NCI-H1105 (cell line): ENCODE data around the gene THADA.

Experiments
- DNase-seq: peaks from one replicate; lab custom pipeline; 2025; lab: John Stamatoyannopoulos, UW

Gene THADA

GRCh38 chr2:43438858-43439655 is 156.8 kb downstream of the THADA start:
- DNase-seq: no peak

GRCh38 chr2:43438342-43438741 is 157.5 kb downstream of the THADA start:
- no peak for DNase-seq

GRCh38 chr2:43437363-43437762 is 158.5 kb downstream of the THADA start:
- DNase-seq: no peak

GRCh38 chr2:43436431-43436830 is 159.4 kb downstream of the THADA start:
- DNase-seq: no peak

- DNase-seq: no peak
These were observed 160.1 kb downstream of the THADA start for GRCh38 chr2:43435746-43436145.

GRCh38 chr2:43430489-43430888 is 165.3 kb downstream of the THADA start:
- no peak for DNase-seq

GRCh38 chr2:43429369-43429768 is 166.5 kb downstream of the THADA start:
- no peak for DNase-seq

GRCh38 chr2:43427032-43427424 is 168.8 kb downstream of the THADA start:
- no peak for DNase-seq

GRCh38 chr2:43426305-43427031 is 169.4 kb downstream of the THADA start:
- no peak for DNase-seq

- DNase-seq: no peak
These were observed 170.2 kb downstream of the THADA start for GRCh38 chr2:43425659-43426058.

GRCh38 chr2:43424262-43425207 is 171.3 kb downstream of the THADA start:
- no peak for DNase-seq

GRCh38 chr2:43423941-43424261 is 171.9 kb downstream of the THADA start:
- no peak for DNase-seq

- no peak for DNase-seq
These were observed 174.6 kb downstream of the THADA start for GRCh38 chr2:43421194-43421593.

- DNase-seq: no peak
These were observed 175.4 kb downstream of the THADA start for GRCh38 chr2:43420389-43420801.

- DNase-seq: no peak
These were observed 176.0 kb downstream of the THADA start for GRCh38 chr2:43419876-43420275.

GRCh38 chr2:43419243-43419642 is 176.6 kb downstream of the THADA start:
- no peak for DNase-seq

GRCh38 chr2:43418680-43419079 is 177.2 kb downstream of the THADA start:
- no peak for DNase-seq

- DNase-seq: no peak
These were observed 178.5 kb downstream of the THADA start for GRCh38 chr2:43417300-43417699.

- no peak for DNase-seq
These were observed 180.2 kb downstream of the THADA start for GRCh38 chr2:43415592-43415991.

- no peak for DNase-seq
These were observed 181.2 kb downstream of the THADA start for GRCh38 chr2:43414586-43415135.

- no peak for DNase-seq
These were observed 181.8 kb downstream of the THADA start for GRCh38 chr2:43414033-43414432.

- DNase-seq: no peak
These were observed 183.6 kb downstream of the THADA start for GRCh38 chr2:43412114-43412753.
